HEK293T (cell line): Measurements from ENCODE around the gene FAM174B.

Experiments
- CTCF ChIA-PET: fragments of 350-600 bp; formaldehyde crosslinking; extraction: SDS; loops from one replicate; lab custom pipeline; 2021; ENCODE audit warnings: antibody characterized with exemption, inconsistent platforms; lab: Yijun Ruan, JAX
- POLR2A ChIA-PET: fragments of 350-600 bp; formaldehyde crosslinking; extraction: SDS; loops from one replicate; lab custom pipeline; 2020; ENCODE audit warnings: antibody characterized with exemption, inconsistent platforms; lab: Yijun Ruan, JAX
- DNase-seq: peaks from one replicate; pipeline ENCODE4 v3.0.0; 2012; ENCODE audit warnings: mixed read lengths; ENCODE audit errors: extremely low spot score
- ARNT ChIP-seq: fragments of 450-650 bp; IDR thresholded peaks from 2 replicates; pipeline ENCODE4 v1.6.1; 2017; ENCODE audit warnings: mild to moderate bottlenecking
- BHLHE40 ChIP-seq: fragments of 450-650 bp; IDR thresholded peaks from 2 replicates; pipeline ENCODE4 v1.6.1; 2016; ENCODE audit warnings: mild to moderate bottlenecking, moderate library complexity, borderline replicate concordance
- CTBP1 ChIP-seq: fragments of 450-650 bp; IDR thresholded peaks from 2 replicates; pipeline ENCODE4 v1.6.1; 2016; ENCODE audit warnings: borderline replicate concordance
- ELF4 ChIP-seq: fragments of 450-650 bp; IDR thresholded peaks from 2 replicates; pipeline ENCODE4 v1.6.1; 2017; ENCODE audit warnings: antibody characterized with exemption
- FOXA1 ChIP-seq: fragments of 450-650 bp; IDR thresholded peaks from 2 replicates; pipeline ENCODE4 v1.6.1; 2016; ENCODE audit warnings: mild to moderate bottlenecking
- FOXK2 ChIP-seq: fragments of 450-650 bp; IDR thresholded peaks from 2 replicates; pipeline ENCODE4 v1.6.1; 2016; ENCODE audit warnings: mild to moderate bottlenecking
- FOXM1 ChIP-seq: fragments of 450-650 bp; IDR thresholded peaks from 2 replicates; pipeline ENCODE4 v1.6.1; 2017; ENCODE audit warnings: mild to moderate bottlenecking, borderline replicate concordance
- HDGF ChIP-seq: fragments of 450-650 bp; IDR thresholded peaks from 2 replicates; pipeline ENCODE4 v1.6.1; 2017; ENCODE audit warnings: antibody characterized with exemption, borderline replicate concordance
- L3MBTL2 ChIP-seq: fragments of 450-650 bp; conservative IDR thresholded peaks from 2 replicates; pipeline ENCODE4 v1.6.1; 2016; ENCODE audit warnings: mild to moderate bottlenecking
- LEF1 ChIP-seq: fragments of 450-650 bp; IDR thresholded peaks from 2 replicates; pipeline ENCODE4 v1.6.1; 2017; ENCODE audit warnings: mild to moderate bottlenecking, borderline replicate concordance
- NFRKB ChIP-seq: fragments of 450-650 bp; IDR thresholded peaks from 2 replicates; pipeline ENCODE4 v1.6.1; 2016; ENCODE audit warnings: mild to moderate bottlenecking, moderate library complexity
- PKNOX1 ChIP-seq: fragments of 450-650 bp; IDR thresholded peaks from 2 replicates; pipeline ENCODE4 v1.6.1; 2016
- SP1 ChIP-seq: fragments of 450-650 bp; IDR thresholded peaks from 2 replicates; pipeline ENCODE4 v1.6.1; 2017
- SUZ12 ChIP-seq: fragments of 450-650 bp; IDR thresholded peaks from 2 replicates; pipeline ENCODE4 v1.6.1; 2016; ENCODE audit warnings: mild to moderate bottlenecking
- TARDBP ChIP-seq: fragments of 450-650 bp; IDR thresholded peaks from 2 replicates; pipeline ENCODE4 v1.6.1; 2016
- ZNF384 ChIP-seq: fragments of 450-650 bp; IDR thresholded peaks from 2 replicates; pipeline ENCODE4 v1.6.1; 2016

Gene FAM174B

DNA sequence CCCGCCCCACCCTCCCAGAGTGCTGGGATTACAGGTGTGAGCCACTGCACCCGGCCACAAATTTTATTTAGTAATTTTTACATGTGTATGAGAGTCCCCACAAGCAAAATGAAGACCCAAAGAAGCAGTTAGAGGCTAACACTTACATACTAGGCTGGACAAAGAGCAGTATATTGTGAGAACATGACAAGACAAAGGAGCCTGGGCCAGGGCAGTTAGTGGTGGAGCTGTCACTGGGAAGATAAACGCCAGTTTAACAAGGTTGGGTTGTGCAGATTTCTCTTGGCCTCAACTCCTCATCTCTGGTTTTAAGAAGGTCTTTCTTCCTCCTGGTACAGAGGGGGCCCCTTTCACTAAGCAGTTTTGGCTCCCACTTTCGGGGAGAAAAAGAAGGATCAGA, 19.9 kb upstream of the FAM174B start:
- TF ChIP-seq HDGF (no peak), BHLHE40 (no peak), NFRKB (no peak), SP1 (no peak), TARDBP (no peak), CTBP1 (no peak), FOXK2 (no peak), FOXM1 (no peak), LEF1 (no peak), ZNF384 (no peak), ARNT (no peak), ELF4 (no peak), SUZ12 (no peak), PKNOX1 (no peak), L3MBTL2 (no peak), FOXA1 (no peak)
- CTCF ChIA-PET = interaction anchor here (0.6 kb wide), 1 partner anchor 23 kb away, joined by 3 read pairs; no protein-coding TSS in a partner anchor
- no peak for DNase-seq
- POLR2A ChIA-PET = no interaction called here

GRCh38 chr15:92674347-92674746, 18.8 kb upstream of the FAM174B start:
- CTCF ChIA-PET = no interaction called here
- POLR2A ChIA-PET = no interaction called here
- TF ChIP-seq SP1 (no peak), FOXA1 (no peak), PKNOX1 (no peak), FOXK2 (no peak), NFRKB (no peak), TARDBP (no peak)
- no peak for DNase-seq

GRCh38 chr15:92672102-92672501, 16.5 kb upstream of the FAM174B start:
- no peak for DNase-seq
- POLR2A ChIA-PET = no interaction called here
- CTCF ChIA-PET = interaction anchor here (1.8 kb wide), 2 partner anchors 9 to 43 kb away, joined by 6 read pairs; no protein-coding TSS in a partner anchor
- TF ChIP-seq ARNT (no peak), PKNOX1 (no peak), HDGF (no peak), FOXA1 (no peak), BHLHE40 (no peak), L3MBTL2 (no peak), LEF1 (no peak), CTBP1 (no peak), SP1 (no peak), TARDBP (no peak), SUZ12 (no peak), FOXM1 (no peak), ZNF384 (no peak), FOXK2 (no peak), ELF4 (no peak), NFRKB (no peak)

- CTCF ChIA-PET = interaction anchor here (1.8 kb wide), 2 partner anchors 8 to 43 kb away, joined by 6 read pairs; no protein-coding TSS in a partner anchor
- TF ChIP-seq FOXK2 (no peak), HDGF (no peak), NFRKB (no peak), BHLHE40 (no peak), SP1 (no peak), FOXM1 (no peak), L3MBTL2 (no peak), ARNT (no peak), TARDBP (no peak), SUZ12 (no peak), ELF4 (no peak), FOXA1 (no peak), LEF1 (no peak), PKNOX1 (no peak), CTBP1 (no peak)
- POLR2A ChIA-PET = no interaction called here
- DNase-seq = no peak
These were observed 15.8 kb upstream of the FAM174B start for GRCh38 chr15:92671406-92671805.

DNA sequence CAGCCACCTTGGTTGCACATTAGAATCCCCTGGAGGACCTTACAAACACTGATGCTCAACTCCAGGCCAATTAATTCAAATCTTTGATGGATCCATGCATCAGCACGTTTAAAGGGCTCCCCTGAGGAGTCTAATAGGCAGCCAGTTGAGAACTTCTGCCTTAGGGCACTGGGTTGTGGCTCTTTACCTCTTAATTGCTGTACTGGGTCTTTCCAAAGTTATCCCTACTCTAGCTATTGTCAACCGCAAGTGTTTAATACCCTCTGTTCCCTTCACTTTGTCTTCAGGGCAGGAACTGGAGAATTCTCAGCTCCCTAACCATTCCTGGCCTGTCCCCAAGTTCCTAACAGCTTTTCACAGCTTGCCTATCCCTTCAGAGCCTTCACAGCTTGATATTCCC, 15.0 kb upstream of the FAM174B start:
- POLR2A ChIA-PET = no interaction called here
- TF ChIP-seq ARNT = no peak
- no peak for TF ChIP-seq L3MBTL2
- TF ChIP-seq NFRKB = no peak

DNA sequence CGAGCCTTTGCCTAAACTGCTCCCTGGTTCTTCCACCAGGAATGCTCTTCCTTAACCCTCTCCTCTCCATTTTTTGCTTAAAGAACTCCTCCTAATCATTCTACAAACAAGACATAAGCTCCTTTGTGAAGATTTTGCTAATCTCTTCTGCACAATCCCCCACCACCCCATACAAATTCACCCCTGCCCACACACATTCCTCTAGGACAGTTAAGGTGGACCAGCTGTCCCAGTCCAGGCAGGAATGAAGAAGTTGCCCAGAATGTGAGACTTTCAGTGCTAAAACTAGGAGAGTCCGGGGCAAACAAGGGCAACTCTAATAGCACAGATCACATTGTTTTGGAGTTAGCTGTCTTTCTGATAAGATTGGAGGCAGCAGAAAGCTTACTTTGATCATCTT, 13.9 kb upstream of the FAM174B start:
- TF ChIP-seq FOXM1 (no peak), ZNF384 (no peak), L3MBTL2 (no peak), NFRKB (no peak), ELF4 (no peak), CTBP1 (no peak), FOXK2 (no peak), PKNOX1 (no peak), LEF1 (no peak), BHLHE40 (no peak)
- ChIA-PET POLR2A (interaction anchor here (1.2 kb wide), 1 partner anchor 16 kb away, joined by 3 read pairs; no protein-coding TSS in a partner anchor), CTCF (interaction anchor here (0.6 to 0.7 kb wide), 3 partner anchors 54 to 97 kb away, joined by 3 to 4 read pairs (median 3); no protein-coding TSS in a partner anchor)
- no peak for DNase-seq

More for the DNA sequence above, 15.0 kb upstream of the FAM174B start:
- CTCF ChIA-PET = interaction anchor here (1.8 kb wide), 1 partner anchor 44 kb away, joined by 6 read pairs; no protein-coding TSS in a partner anchor
- no peak for DNase-seq
